Activated naive CD4-positive, alpha-beta T cell treated with anti-CD3 and anti-CD28 coated beads, Interleukin-2, amount 50 U/mL, for 72 hours (primary cell): ENCODE data around the gene CEP295NL. TPM values are rescaled to one million over a fixed set of nuclear protein-coding genes. Genes with fewer than 3 reads are reported as not detected.

Experiments used
- ATAC-seq, 2 donors: fragments of 150-1000 bp; cut with Tn5 transposase; 2 replicates each; pipeline ENCODE4 v1.10.0; 2021; ENCODE audit warnings: mild to moderate bottlenecking in 2 of 2, moderate library complexity in 2 of 2
- DNase-seq, 2 donors: peaks; one replicate each; pipeline ENCODE4 v3.0.0; 2021 to 2022; ENCODE audit warnings: low spot score in 2 of 2
- H3K27ac Mint-ChIP-seq, 2 donors: one replicate each; pipeline ENCODE4 v1.8.0; 2022; ENCODE audit warnings: mild to moderate bottlenecking in 2 of 2, mixed read lengths in 2 of 2
- H3K36me3 Mint-ChIP-seq, 2 donors: one replicate each; pipeline ENCODE4 v1.8.0; 2022; ENCODE audit warnings: mixed read lengths in 2 of 2
- H3K9me3 Mint-ChIP-seq, 2 donors: one replicate each; pipeline ENCODE4 v1.8.0; 2022; ENCODE audit warnings: mixed read lengths in 2 of 2
- total RNA-seq, 2 donors: library from RNA; stranded (reverse); gene quantifications; one replicate each; pipeline ENCODE4 v1.2.3, GENCODE V29; 2022

Gene CEP295NL
- total RNA-seq, 2 donors from 2014 or later: 0.61 TPM; not detected in 1

- Mint-ChIP-seq H3K9me3 (no peaks in the 10 kb centered on the region), H3K36me3 (no peaks in the 10 kb centered on the region), H3K27ac (peak overlapping the region in 1 of 2 donors; percentile 63)
- ATAC-seq (no peak), DNase-seq (no peak)
Measured at GRCh38 chr17:78934681-78935418, 31.8 kb upstream of the CEP295NL start.

GRCh38 chr17:78933959-78934568 lies 31.1 kb upstream of the CEP295NL start:
- no peak for ATAC-seq
- H3K27ac Mint-ChIP-seq: peak overlapping the region in 1 of 2 donors; percentile 44

GRCh38 chr17:78933025-78933958 lies 30.3 kb upstream of the CEP295NL start:
- Mint-ChIP-seq H3K27ac (peak overlapping the region; percentile 70 to 87), H3K36me3 (no peaks in the 10 kb centered on the region), H3K9me3 (no peaks in the 10 kb centered on the region)
- peak; percentile 94 to 98 for ATAC-seq
- DNase-seq: no peak

More at GRCh38 chr17:78933959-78934568, 31.1 kb upstream of the CEP295NL start:
- no peaks in the 10 kb centered on the region for H3K36me3 Mint-ChIP-seq
- DNase-seq: no peak
- H3K9me3 Mint-ChIP-seq: no peaks in the 10 kb centered on the region

DNA sequence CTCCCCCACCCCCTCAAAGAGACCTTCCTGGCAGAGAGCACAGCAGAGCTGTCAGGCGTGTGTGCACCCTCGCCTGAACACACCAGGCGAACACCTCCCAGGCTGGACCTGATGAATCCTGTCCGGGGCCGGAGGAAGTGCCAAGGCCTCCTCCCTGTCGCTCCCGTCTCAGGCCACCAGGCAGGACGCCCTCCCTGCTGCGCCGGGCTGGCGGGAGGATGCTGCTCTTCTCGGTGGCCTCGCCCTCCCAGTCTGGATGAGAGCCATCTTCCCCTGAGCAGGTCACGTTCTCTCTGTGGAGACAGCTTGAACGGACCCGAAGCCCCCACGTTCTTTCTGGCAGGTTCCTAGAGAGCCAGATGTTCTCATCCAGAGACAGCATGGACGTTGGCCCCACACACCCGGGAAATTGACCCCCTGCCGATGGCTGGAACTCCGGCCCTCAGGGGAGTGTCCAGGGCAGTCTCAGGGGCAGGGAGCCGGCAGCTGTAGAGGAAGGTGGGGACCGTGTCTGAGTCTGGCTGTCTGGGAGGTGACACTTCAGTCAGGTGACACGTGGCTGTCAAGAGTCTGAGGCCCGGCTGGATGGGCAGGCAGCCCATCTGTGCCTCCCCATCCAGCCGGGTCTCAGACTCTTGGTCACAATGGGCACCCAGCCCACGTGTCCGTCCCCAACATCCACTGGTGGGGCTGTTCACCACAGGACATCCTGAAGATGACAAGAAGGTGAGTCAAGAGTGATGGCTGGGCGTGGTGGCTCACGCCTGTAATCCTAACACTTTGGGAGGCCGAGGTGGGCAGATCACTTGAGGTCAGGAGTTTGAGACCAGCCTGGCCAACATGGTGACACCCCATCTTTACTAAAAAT lies 27.1 kb upstream of the CEP295NL start:
- Mint-ChIP-seq H3K27ac (no peak overlapping the region), H3K36me3 (no peaks in the 10 kb centered on the region), H3K9me3 (no peaks in the 10 kb centered on the region)
- no peak for ATAC-seq
- DNase-seq: no peak

DNA sequence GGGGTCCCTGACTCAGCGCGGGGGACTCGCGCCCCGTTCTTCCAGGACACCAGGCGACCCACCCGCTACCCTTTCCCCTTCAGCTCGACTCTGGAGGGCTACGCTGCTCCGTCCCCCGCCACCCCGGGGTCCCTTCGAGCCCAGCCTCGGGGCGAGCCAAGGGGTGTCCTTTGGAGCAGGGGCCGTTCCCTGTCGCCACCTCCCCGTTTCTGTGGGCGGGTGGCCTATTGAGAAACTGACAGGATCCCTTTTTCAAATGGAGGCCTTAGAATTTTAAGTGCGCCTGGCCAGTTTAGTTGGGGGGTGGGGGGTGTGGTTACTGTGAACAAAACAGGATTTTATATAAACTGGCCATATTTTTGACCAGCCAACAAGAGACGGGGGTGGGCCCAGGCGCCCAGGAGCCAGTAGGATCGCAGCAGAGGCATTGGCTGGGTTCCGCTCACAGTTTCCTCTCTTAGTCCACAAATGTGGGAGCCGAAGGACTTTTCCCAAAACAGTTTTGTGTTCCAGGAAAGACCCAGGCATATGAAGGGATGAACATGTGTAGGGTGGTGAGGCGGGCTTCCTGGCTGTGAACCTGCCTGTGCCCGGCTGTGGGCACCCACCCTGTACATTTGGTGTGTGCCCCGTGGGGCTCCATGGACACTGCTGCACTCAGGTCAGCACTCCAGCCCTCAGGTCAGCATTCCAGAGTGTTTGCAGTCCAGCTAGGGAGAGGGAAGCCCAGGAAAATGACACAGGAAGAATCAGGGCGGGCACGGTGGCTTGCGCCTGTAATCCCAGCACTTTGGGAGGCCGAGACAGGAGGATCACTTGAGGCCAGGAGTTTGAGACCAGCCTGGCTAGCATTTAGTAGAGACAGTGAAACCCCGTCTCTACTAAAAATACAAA lies 22.9 kb upstream of the CEP295NL start:
- ATAC-seq (no peak), DNase-seq (no peak)
- no peaks in the 10 kb centered on the region for H3K36me3 Mint-ChIP-seq
- H3K9me3 Mint-ChIP-seq: no peaks in the 10 kb centered on the region
- no peak overlapping the region for H3K27ac Mint-ChIP-seq

GRCh38 chr17:78925234-78925633 lies 22.2 kb upstream of the CEP295NL start, which contains the start of gene TIMP2:
Gene TIMP2, minus strand, starts transcription at chr17:78925387. Its CDS starts 299 bp downstream, at chr17:78925088.
- DNase-seq (peak in 1 of 2 donors; percentile 71), ATAC-seq (peak; percentile 71 to 87)
- H3K36me3 Mint-ChIP-seq: no peaks in the 10 kb centered on the region
- H3K9me3 Mint-ChIP-seq: no peaks in the 10 kb centered on the region
- no peak within 1 kb of the TSS for H3K27ac Mint-ChIP-seq

DNA sequence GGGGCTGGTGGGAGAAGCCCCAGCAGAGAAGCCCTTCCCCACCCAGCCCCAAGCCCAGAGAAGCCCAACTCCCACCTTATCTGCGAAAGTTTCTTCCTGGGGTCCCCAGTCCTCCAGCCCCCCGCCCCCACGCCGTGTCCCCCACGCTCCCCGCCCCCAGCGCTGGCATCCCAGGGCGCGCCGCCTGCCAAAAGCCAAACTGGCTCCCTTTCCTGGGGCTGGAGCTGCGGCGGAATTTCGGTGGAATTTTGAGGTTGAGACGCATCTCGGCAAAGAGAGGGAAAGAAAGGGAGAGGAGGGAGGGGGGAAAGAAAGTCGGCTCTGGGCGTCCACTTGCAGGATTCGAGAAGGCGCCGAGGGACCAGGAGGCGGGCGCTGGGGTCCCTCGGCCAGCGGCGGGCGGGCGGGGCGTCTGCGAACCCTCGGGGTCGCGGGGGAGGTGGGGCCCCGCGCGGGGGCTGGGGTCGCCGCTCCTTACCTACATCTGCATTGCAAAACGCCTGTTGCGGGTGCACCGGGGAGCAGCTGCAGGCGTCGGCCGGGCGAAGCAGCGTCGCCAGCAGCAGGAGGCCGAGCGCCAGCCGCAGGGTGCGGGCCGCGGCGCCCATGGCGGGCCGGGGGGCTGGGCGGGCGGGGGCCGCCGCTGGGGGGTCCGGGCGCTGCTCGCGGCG lies 21.6 kb upstream of the CEP295NL start:
- peak; percentile 14 to 22 for ATAC-seq
- Mint-ChIP-seq H3K27ac (no peak overlapping the region), H3K9me3 (no peaks in the 10 kb centered on the region), H3K36me3 (no peaks in the 10 kb centered on the region)
- no peak for DNase-seq

DNA sequence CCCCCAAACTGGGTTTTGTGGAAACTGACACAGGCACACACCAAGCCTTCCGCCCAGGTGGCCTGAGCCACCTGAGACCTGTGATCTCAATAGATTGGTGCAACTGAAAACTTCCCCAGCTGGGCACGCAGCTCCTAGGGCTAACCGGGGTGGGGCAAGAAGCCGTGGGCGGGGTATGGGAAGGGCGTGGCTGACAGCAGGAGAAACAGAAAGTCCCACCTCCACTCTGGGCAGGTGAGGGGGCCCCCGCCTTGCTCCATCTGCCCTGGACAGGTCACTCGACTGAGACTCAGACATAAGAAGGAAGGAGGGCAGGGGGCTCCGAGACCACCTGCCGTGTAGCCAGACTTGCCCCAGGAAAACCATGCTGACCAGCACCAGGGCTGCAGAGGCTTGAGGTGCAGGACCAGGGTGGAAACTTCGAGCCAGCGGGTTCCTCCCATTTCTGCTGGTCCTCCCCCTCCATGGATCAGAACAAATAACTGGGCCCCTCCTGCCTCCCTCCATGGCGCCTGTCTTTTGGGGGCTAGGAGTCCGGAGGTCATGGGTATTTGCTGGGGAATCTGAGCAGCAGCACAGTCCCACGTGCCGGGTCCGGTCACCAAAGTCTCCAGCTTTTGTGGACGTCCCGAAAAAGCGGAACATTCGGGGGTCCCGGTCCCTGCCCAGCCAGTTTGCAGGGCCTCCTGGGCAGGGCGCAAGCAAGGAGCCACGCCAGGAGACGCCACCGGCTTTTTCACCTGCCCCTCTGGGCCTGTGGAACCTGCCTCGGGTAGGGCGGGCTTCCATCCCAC lies 20.9 kb upstream of the CEP295NL start:
- Mint-ChIP-seq H3K27ac (no peak overlapping the region), H3K36me3 (no peaks in the 10 kb centered on the region), H3K9me3 (no peaks in the 10 kb centered on the region)
- ATAC-seq: peak; percentile 60 to 74
- peak in 1 of 2 donors; percentile 55 for DNase-seq

DNA sequence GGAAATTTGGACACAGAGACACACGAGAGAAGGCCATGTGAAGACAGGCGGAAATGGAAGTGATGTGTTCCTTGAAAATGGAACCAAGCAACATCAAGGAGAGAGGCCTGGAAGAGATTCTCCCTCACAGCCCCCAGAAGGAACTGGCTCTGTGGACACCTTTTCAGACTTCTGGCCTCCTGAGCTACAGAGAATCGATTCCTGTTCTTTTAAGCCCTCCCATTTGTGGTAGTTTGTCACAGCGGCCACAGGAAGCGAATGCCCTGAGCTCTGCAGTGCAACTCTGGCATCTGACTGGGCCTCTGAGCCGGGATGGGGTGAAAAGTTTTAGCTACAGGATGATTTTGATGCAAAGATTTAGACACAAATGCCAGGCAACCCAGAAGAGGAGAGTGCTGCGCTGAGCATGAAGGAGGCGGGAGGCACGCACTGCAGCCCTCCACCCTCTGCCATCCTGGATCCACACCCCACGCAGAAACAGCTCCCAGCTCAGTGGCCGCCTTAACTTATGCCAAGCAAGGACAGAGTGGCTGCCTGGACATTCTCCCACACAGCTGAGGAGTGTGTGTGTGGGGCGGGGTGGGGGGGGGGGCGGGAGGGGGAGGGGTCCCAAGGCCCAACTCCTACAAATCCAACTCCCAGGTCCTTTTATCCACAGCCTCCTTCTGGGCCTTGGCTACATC lies 20.0 kb upstream of the CEP295NL start:
- no peak for ATAC-seq
- Mint-ChIP-seq H3K27ac (peak overlapping the region in 1 of 2 donors; percentile 36), H3K36me3 (no peaks in the 10 kb centered on the region)

DNA sequence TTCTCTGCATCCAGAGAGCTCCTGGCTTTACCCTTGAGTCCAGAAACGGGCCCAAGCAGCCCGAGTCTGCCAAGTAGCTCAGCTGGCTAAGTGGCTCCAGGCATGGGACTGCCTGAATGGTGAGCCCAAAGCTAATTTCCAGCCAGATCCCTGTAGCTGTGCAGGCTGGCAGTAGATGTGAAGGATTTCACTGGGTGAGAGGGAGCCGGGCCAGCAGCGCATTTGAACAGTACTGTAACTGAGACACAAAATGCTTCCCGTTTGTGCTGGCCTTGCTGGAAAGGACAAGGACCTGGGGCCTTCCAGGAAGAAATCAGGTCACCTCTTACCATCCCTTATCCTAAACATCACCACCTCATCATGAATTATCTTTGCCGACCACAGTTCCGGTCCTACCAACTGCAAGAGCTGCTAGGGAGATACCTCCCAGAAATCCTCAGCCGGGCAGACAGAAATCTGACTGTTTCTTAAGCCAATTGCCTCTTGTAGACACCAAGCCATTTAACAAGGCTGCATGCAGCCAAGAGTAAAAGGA lies 18.5 kb upstream of the CEP295NL start:
- H3K36me3 Mint-ChIP-seq: no peaks in the 10 kb centered on the region
- no peaks in the 10 kb centered on the region for H3K9me3 Mint-ChIP-seq
- no peak for ATAC-seq
- H3K27ac Mint-ChIP-seq: no peak overlapping the region
- no peak for DNase-seq

More for the DNA sequence above, 20.0 kb upstream of the CEP295NL start:
- DNase-seq: no peak
- H3K9me3 Mint-ChIP-seq: no peaks in the 10 kb centered on the region

DNA sequence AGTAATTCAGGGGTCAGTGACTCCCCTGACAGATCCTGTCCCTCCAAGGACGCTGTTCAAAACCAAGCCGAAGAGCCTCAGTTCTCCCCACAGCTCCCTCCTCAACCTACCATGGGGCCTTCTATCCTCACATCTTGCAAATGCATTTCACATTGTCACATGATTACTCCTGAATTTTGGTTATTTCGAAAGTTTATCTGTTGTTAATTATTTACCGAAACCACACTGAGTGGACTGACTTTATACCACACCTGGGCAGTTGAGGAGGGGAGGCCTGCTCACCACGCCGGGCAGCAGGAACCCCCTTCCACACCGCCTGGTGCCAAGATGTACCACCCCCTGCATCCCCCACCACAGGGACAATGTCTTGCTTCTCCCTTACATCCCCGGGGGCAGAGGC lies 17.5 kb upstream of the CEP295NL start:
- H3K27ac Mint-ChIP-seq: peak overlapping the region in 1 of 2 donors; percentile 16
- no peaks in the 10 kb centered on the region for H3K36me3 Mint-ChIP-seq
- H3K9me3 Mint-ChIP-seq: no peaks in the 10 kb centered on the region
- ATAC-seq (no peak), DNase-seq (no peak)

- Mint-ChIP-seq H3K36me3 (no peaks in the 10 kb centered on the region), H3K27ac (no peak overlapping the region), H3K9me3 (no peaks in the 10 kb centered on the region)
- no peak for ATAC-seq
- no peak for DNase-seq
Measured at GRCh38 chr17:78919861-78920450, 17.0 kb upstream of the CEP295NL start.

GRCh38 chr17:78918979-78919378 lies 16.0 kb upstream of the CEP295NL start:
- ATAC-seq: no peak

More at GRCh38 chr17:78918979-78919378, 16.0 kb upstream of the CEP295NL start:
- Mint-ChIP-seq H3K27ac (no peak overlapping the region), H3K9me3 (no peaks in the 10 kb centered on the region), H3K36me3 (no peaks in the 10 kb centered on the region)
- DNase-seq: no peak
